DMS79 treated with DMSO at 0.1 percent for 48 hours (cell line): ENCODE measurements around the gene GRIK2.

ENCODE experiments used
- DNase-seq: peaks from one replicate; lab custom pipeline; 2025; lab: John Stamatoyannopoulos, UW

GRIK2 gene

GRCh38 chr6:101400326-101401135 lies 7.0 kb downstream of the GRIK2 start:
- peak; percentile 30 for DNase-seq

GRCh38 chr6:101401171-101401570 lies 7.7 kb downstream of the GRIK2 start:
- peak; percentile 51 for DNase-seq

GRCh38 chr6:101401792-101402621 lies 8.5 kb downstream of the GRIK2 start:
- peak; percentile 93 for DNase-seq

- peak; percentile 77 for DNase-seq
Measured at GRCh38 chr6:101402622-101403031, 9.1 kb downstream of the GRIK2 start.

- DNase-seq: no peak
Measured at GRCh38 chr6:101403216-101403945, 9.9 kb downstream of the GRIK2 start.

- DNase-seq: no peak
Measured at GRCh38 chr6:101404775-101405174, 11.3 kb downstream of the GRIK2 start.

GRCh38 chr6:101413773-101414172 lies 20.3 kb downstream of the GRIK2 start:
- DNase-seq: no peak

- DNase-seq: no peak
Measured at GRCh38 chr6:101417900-101418299, 24.4 kb downstream of the GRIK2 start.

GRCh38 chr6:101422251-101422650 lies 28.7 kb downstream of the GRIK2 start:
- no peak for DNase-seq

- no peak for DNase-seq
Measured at GRCh38 chr6:101422811-101423210, 29.3 kb downstream of the GRIK2 start.

- no peak for DNase-seq
Measured at GRCh38 chr6:101429270-101429669, 35.8 kb downstream of the GRIK2 start.

- DNase-seq: no peak
Measured at GRCh38 chr6:101429845-101430244, 36.3 kb downstream of the GRIK2 start.

- no peak for DNase-seq
Measured at GRCh38 chr6:101433141-101433540, 39.6 kb downstream of the GRIK2 start.

GRCh38 chr6:101434601-101435000 lies 41.1 kb downstream of the GRIK2 start:
- DNase-seq: no peak

- DNase-seq: no peak
Measured at GRCh38 chr6:101435038-101435437, 41.5 kb downstream of the GRIK2 start.

GRCh38 chr6:101439790-101440189 lies 46.3 kb downstream of the GRIK2 start:
- no peak for DNase-seq

GRCh38 chr6:101443315-101443714 lies 49.8 kb downstream of the GRIK2 start:
- no peak for DNase-seq

- no peak for DNase-seq
Measured at GRCh38 chr6:101444717-101445116, 51.2 kb downstream of the GRIK2 start.

- DNase-seq: no peak
Measured at GRCh38 chr6:101445527-101445926, 52.0 kb downstream of the GRIK2 start.

GRCh38 chr6:101450901-101451300 lies 57.4 kb downstream of the GRIK2 start:
- no peak for DNase-seq

GRCh38 chr6:101451981-101452380 lies 58.5 kb downstream of the GRIK2 start:
- DNase-seq: no peak

- DNase-seq: no peak
Measured at GRCh38 chr6:101453221-101453620, 59.7 kb downstream of the GRIK2 start.
